Mesothelial cell of epicardium (in vitro differentiated cells): ENCODE data around the gene OSBPL1A. TPM values are rescaled to one million over a fixed set of nuclear protein-coding genes. Genes with fewer than 3 reads are reported as not detected.
A peak's percentile ranks its signal among the peaks of the same experiment; 100 is the strongest.

Experiments used
- DNase-seq, 2 experiments: peaks; one replicate each; pipeline ENCODE4 v3.0.0; 2021; ENCODE audit warnings: low spot score in 2 of 2; ENCODE audit not compliant: unreplicated experiment in 2 of 2
- H3K27ac Mint-ChIP-seq: 2 replicates; pipeline ENCODE4 v1.8.0; 2021; ENCODE audit warnings: mixed read lengths
- H3K27me3 Mint-ChIP-seq: 2 replicates; pipeline ENCODE4 v1.8.0; 2021; ENCODE audit warnings: low read depth, mixed read lengths
- H3K36me3 Mint-ChIP-seq: 2 replicates; pipeline ENCODE4 v1.8.0; 2021; ENCODE audit warnings: mixed read lengths
- H3K4me1 Mint-ChIP-seq: 2 replicates; pipeline ENCODE4 v1.8.0; 2021; ENCODE audit warnings: mixed read lengths
- H3K4me3 Mint-ChIP-seq: 2 replicates; pipeline ENCODE4 v1.8.0; 2021; ENCODE audit warnings: mild to moderate bottlenecking, moderate library complexity, mixed read lengths
- H3K9me3 Mint-ChIP-seq: 2 replicates; pipeline ENCODE4 v1.8.0; 2021; ENCODE audit warnings: mixed read lengths
- total RNA-seq: library from RNA; stranded (reverse); gene quantifications from 3 replicates; pipeline ENCODE4 v1.2.1, GENCODE V29; 2021
- TF ChIP-seq, protein P1 (sequence below): fragments of 200-600 bp; sonication (generic); IDR thresholded peaks from one replicate; pipeline ENCODE4 v1.5.0; 2021; ENCODE audit warnings: antibody characterized with exemption; ENCODE audit not compliant: unreplicated experiment

Gene OSBPL1A
- total RNA-seq, 1 donor from 2014 or later: 36.1 TPM

DNA sequence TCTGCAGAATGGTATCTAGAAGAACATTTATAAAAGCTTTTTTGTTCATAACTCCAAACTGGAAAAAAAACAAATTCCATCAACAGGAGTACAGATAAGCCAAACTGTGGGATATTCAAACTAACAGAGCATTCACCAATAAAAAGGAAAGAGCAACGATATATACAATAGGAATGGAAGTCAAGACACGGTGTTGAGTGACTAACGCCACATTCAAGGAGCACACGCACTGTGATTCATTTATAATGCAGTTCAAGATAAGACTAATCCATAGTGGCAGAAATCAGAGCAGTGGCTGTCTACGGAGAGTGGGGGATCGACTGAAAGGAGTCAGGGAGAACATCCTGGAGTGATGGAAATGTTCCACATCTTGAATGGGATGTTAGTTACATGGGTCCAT, 188.1 kb downstream of the OSBPL1A start:
- no peak overlapping the region for H3K4me3 Mint-ChIP-seq
- no peak for DNase-seq
- H3K36me3 Mint-ChIP-seq: peaks cover 15% of the 10 kb centered on the region
- peaks cover 9% of the 10 kb centered on the region for H3K9me3 Mint-ChIP-seq
- TF ChIP-seq, protein P1, sequence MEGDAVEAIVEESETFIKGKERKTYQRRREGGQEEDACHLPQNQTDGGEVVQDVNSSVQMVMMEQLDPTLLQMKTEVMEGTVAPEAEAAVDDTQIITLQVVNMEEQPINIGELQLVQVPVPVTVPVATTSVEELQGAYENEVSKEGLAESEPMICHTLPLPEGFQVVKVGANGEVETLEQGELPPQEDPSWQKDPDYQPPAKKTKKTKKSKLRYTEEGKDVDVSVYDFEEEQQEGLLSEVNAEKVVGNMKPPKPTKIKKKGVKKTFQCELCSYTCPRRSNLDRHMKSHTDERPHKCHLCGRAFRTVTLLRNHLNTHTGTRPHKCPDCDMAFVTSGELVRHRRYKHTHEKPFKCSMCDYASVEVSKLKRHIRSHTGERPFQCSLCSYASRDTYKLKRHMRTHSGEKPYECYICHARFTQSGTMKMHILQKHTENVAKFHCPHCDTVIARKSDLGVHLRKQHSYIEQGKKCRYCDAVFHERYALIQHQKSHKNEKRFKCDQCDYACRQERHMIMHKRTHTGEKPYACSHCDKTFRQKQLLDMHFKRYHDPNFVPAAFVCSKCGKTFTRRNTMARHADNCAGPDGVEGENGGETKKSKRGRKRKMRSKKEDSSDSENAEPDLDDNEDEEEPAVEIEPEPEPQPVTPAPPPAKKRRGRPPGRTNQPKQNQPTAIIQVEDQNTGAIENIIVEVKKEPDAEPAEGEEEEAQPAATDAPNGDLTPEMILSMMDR: no peak
- peaks cover 13% of the 10 kb centered on the region for H3K4me1 Mint-ChIP-seq
- H3K27ac Mint-ChIP-seq: no peak overlapping the region
- H3K27me3 Mint-ChIP-seq: no peaks in the 10 kb centered on the region

DNA sequence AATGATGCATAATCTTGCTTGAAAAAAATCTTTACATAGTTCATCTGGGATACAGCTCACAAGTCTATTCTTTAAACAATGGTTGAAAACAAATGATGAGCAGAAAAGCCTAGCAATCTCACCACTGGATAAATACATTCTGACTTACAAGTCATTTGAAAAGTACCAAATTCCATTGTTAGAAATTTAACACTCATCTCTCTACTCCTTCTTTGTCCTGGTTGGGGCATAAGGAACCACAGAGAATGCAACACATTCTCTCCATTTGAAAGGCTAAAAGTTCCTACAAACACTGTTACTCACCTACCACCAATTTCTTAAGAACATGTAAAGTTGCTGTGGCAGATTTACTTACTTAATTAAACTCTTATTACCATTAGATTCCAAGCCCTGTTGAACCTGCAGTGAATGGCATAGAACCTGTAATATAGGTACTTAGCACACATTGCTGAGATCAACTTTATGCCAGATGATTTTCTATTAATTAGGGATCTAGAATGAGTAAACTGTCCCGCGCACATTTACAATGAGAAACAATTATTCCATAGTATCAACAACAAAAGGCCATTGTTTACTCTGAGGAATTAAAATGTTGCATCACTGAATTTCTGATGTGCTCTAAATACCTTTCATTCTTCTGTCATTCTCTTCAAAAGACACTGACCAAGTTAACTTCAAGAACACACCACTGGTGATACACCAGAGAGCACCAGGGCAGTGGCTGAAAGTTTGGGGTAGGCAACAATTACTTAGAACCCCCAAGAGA, 189.2 kb downstream of the OSBPL1A start:
- TF ChIP-seq, protein P1: no peak
- Mint-ChIP-seq H3K4me3 (no peak overlapping the region), H3K4me1 (peaks cover 3% of the 10 kb centered on the region), H3K27ac (no peak overlapping the region), H3K27me3 (no peaks in the 10 kb centered on the region), H3K9me3 (peaks cover 9% of the 10 kb centered on the region), H3K36me3 (peaks cover 15% of the 10 kb centered on the region)
- no peak for DNase-seq

DNA sequence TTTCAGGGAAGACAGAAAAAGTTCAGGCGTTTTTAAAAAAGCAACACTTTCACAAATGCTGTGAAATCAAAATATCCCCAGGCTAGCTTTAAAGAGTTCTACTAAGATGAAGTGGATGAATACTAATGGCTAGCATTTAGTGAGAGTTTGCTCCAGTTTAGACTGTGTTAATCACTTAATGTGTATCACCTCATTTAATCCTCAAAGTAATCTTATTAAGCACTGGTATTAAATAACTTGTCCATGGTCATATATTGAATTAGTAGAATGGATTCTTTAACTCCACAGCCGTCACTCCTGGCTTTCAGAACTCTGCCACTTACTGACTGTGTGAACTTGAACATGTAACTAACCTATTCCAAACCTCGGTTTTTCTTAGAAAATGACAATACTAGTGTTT, 192.7 kb downstream of the OSBPL1A start:
- no peak for DNase-seq
- H3K4me3 Mint-ChIP-seq: no peak overlapping the region
- TF ChIP-seq, protein P1: no peak
- peaks cover 14% of the 10 kb centered on the region for H3K4me1 Mint-ChIP-seq
- peaks cover 5% of the 10 kb centered on the region for H3K9me3 Mint-ChIP-seq
- no peaks in the 10 kb centered on the region for H3K27me3 Mint-ChIP-seq
- H3K27ac Mint-ChIP-seq: no peak overlapping the region
- H3K36me3 Mint-ChIP-seq: peaks cover 10% of the 10 kb centered on the region

DNA sequence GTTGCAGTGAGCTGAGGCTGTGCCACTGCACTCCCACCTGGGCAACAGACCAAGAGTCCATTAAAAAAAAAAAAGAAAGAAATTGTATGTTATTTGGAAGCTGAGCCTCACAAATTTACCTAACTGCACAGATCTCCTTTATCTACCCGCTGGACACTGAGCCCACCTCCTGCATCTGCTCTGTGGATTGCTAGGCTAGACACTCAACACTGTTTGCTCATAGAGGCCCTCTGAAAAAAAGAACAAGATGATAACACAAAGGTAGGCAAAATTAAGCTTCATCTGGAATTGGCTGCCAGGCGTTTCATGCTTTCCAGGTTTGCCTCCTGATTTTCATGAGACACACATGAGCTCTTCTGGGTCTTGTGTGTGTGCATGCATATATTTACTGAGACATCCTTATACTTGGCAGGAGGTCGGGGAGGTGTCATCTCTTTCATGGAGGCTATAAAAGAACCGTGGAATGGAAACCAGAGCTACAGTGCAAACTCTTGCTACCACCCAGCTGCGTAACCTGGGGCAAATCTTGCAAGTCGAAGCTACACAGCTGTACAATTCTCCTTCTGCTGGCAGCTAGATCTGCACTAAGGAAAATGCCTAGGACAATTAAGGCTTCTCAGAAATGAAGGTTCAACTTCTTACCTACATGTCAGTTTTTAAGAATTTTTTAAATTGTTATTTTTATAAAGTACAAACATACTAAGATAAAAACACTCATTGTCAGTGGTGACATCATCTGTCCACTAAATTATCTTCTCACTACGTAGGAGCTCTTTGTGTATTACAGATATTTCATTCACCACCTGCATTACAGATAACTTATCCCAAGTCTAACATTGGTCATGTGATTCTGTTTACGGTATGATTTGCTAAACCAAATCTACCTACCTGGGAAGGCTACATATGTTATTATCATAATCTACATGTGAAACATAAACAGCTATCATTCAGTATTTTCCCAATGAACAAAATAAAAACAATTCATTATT, 195.6 kb downstream of the OSBPL1A start:
- no peak overlapping the region for H3K4me3 Mint-ChIP-seq
- no peaks in the 10 kb centered on the region for H3K9me3 Mint-ChIP-seq
- DNase-seq: no peak
- no peak overlapping the region for H3K27ac Mint-ChIP-seq
- peaks cover 2% of the 10 kb centered on the region for H3K36me3 Mint-ChIP-seq
- no peaks in the 10 kb centered on the region for H3K27me3 Mint-ChIP-seq
- H3K4me1 Mint-ChIP-seq: peaks cover 19% of the 10 kb centered on the region
- TF ChIP-seq, protein P1: no peak

DNA sequence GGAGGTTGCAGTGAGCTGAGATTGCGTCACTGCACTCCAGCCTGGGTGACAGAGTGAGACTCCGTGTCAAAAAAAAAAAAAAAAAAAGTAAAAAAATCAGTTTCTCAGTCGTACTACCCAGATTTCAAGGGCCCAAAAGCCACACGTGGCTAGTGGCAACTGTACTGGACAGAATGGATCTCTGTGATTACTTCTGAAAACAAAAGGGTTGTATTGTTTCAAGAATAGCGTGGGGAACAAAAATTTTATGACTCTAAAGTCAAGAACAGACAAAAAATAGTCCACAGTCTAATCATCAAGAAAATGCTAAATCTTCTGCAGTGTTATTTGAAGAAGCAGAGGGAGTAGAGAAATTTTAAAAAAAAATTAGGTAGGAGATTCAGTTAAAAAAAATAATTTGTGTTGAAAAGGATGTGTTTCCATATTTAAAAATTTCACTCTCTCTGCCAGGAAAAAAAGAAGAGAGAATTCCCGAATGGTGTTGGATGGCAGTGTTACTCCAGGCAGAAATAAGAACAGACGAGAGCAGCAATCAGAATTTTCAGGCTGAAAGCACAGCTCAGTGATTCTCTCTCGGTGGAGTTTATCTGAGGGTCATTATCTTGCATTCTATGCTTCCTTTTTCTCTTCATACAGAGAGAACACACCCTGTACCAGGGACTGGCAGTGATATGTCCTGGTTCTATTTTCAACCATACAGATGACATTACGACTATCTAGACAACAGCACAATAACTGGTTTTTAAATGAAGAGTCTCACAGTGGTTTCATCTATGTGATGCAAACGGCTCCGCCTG, 196.9 kb downstream of the OSBPL1A start:
- Mint-ChIP-seq H3K4me1 (peaks cover 19% of the 10 kb centered on the region), H3K9me3 (no peaks in the 10 kb centered on the region), H3K27ac (peak overlapping the region; percentile 52), H3K4me3 (no peak overlapping the region), H3K36me3 (no peaks in the 10 kb centered on the region), H3K27me3 (no peaks in the 10 kb centered on the region)
- no peak for DNase-seq
- TF ChIP-seq, protein P1: no peak
